Sigmoid colon (tissue), 4 donors: ENCODE results near the gene VPS13C.

Experiments
- EP300 ChIP-seq, 4 donors: sonication (generic); formaldehyde crosslinking; IDR thresholded peaks; one replicate each; pipeline ENCODE4 v1.6.1; 2017; ENCODE audit warnings: antibody characterized with exemption in 4 of 4
- POLR2A ChIP-seq, 2 donors: fragments of 450-650 bp; IDR thresholded peaks; one replicate each; pipeline ENCODE4 v1.6.1; 2016; ENCODE audit warnings: antibody characterized with exemption in 2 of 2, mild to moderate bottlenecking in 2 of 2, moderate library complexity in 2 of 2
- POLR2AphosphoS5 ChIP-seq, 4 donors: sonication (generic); formaldehyde crosslinking; IDR thresholded peaks; one replicate each; pipeline ENCODE4 v1.6.1; 2017; ENCODE audit warnings: antibody characterized with exemption in 4 of 4
- TF ChIP-seq, protein P1 (sequence below), 4 experiments: fragments of 450-650 bp in 3 of 4; fragments of 200-600 bp in 1 of 4; IDR thresholded peaks; one replicate each; pipeline ENCODE4 v1.5.1; 2016 to 2019; ENCODE audit warnings: antibody characterized with exemption in 4 of 4, mild to moderate bottlenecking in 3 of 4, moderate library complexity in 2 of 4

DNA sequence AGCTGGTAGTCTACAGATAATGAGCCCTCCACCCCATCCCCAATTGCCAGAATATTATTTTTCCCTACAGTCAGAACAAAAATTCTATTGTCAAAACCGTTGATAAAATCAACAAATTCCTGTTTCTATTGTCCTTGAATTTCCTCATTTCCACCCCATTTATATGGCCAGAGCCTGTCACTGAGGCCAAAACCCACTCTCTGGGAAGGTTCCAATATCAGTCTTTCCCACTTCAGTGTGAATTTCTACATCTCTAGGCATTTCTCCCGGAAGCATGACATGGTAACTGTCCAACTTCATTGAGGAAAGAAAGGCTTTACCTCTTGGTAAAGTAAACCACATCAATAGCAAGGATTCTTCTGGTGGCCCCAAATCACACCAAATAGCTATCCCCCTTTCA lies 48.2 kb upstream of the VPS13C start:
- TF ChIP-seq, protein P1, sequence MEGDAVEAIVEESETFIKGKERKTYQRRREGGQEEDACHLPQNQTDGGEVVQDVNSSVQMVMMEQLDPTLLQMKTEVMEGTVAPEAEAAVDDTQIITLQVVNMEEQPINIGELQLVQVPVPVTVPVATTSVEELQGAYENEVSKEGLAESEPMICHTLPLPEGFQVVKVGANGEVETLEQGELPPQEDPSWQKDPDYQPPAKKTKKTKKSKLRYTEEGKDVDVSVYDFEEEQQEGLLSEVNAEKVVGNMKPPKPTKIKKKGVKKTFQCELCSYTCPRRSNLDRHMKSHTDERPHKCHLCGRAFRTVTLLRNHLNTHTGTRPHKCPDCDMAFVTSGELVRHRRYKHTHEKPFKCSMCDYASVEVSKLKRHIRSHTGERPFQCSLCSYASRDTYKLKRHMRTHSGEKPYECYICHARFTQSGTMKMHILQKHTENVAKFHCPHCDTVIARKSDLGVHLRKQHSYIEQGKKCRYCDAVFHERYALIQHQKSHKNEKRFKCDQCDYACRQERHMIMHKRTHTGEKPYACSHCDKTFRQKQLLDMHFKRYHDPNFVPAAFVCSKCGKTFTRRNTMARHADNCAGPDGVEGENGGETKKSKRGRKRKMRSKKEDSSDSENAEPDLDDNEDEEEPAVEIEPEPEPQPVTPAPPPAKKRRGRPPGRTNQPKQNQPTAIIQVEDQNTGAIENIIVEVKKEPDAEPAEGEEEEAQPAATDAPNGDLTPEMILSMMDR (IDR thresholded peaks at IDR 0.05): no peak
- TF ChIP-seq POLR2A (IDR thresholded peaks at IDR 0.05) (no peak), POLR2AphosphoS5 (IDR thresholded peaks at IDR 0.05) (no peak), EP300 (IDR thresholded peaks at IDR 0.05) (no peak)
